Measurements from ENCODE around the gene ASTN1.

- TF ChIP-seq SUZ12 (IDR thresholded peaks at IDR 0.05; ENCODE audit: extremely low read depth, insufficient read depth, insufficient read length), result no peak
- TF ChIP-seq ZNF274 (IDR thresholded peaks at IDR 0.05; ENCODE audit: low read depth, low read length), result no peak
- no peak for TF ChIP-seq YY1 (IDR thresholded peaks at IDR 0.05; ENCODE audit: insufficient read depth, insufficient read length)
These were observed 300.9 kb downstream of the ASTN1 start for GRCh38 chr1:176863613-176864012.

All from NT2/D1 (cell line).